GM04503 (cell line): ENCODE data around the gene AFAP1L2.

Experiments
- DNase-seq: peaks from one replicate; pipeline ENCODE4 v3.0.0-alpha.2; 2012; ENCODE audit warnings: low read depth

Gene AFAP1L2, protein sequence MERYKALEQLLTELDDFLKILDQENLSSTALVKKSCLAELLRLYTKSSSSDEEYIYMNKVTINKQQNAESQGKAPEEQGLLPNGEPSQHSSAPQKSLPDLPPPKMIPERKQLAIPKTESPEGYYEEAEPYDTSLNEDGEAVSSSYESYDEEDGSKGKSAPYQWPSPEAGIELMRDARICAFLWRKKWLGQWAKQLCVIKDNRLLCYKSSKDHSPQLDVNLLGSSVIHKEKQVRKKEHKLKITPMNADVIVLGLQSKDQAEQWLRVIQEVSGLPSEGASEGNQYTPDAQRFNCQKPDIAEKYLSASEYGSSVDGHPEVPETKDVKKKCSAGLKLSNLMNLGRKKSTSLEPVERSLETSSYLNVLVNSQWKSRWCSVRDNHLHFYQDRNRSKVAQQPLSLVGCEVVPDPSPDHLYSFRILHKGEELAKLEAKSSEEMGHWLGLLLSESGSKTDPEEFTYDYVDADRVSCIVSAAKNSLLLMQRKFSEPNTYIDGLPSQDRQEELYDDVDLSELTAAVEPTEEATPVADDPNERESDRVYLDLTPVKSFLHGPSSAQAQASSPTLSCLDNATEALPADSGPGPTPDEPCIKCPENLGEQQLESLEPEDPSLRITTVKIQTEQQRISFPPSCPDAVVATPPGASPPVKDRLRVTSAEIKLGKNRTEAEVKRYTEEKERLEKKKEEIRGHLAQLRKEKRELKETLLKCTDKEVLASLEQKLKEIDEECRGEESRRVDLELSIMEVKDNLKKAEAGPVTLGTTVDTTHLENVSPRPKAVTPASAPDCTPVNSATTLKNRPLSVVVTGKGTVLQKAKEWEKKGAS

DNA sequence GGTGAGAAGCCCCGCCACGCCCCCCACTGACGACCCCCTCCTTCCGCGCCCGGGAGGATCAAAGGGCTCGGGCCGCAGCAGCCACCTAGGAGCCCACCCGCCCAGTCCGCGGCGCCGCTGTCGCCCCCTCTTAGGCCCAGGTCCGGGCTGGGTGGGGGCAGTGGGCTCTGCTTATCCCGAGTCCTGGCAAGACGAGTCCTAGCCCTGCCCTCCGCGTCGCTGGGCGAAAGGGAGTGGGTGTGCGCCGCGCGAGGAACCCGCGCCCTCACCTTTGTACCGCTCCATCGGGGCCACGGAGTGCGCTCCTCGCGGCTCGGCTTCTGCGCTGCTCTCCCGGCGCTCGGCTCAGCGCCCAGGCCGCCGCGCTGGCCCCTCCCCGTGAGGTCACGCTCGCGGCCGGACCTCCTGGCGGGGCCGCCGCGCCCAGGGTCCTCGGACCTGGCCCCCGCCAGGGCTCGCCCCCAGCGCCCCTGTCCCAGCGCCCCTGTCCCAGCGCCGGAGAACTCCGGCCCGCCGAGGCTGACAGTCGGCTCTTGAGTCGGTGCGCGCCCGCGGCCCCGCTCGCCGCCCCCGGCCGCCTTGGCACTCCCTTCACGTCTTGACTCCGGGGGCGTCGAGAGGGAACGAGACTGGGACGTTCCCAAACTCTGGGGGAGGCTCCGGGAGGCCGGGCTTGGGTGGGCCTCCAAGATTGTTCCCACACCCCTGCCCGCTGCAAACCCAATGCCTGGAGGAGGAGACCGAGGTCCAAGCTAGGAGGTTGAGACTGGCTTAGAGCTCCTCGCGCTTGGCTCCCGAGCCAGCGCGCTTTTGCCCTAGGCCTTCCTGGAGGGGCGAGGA is at the start of gene AFAP1L2:
TSS of gene AFAP1L2 (minus strand) at position 332 of the 840 bp plus-strand sequence. CDS start at position 285, 47 bp downstream.
- DNase-seq: no peak

DNA sequence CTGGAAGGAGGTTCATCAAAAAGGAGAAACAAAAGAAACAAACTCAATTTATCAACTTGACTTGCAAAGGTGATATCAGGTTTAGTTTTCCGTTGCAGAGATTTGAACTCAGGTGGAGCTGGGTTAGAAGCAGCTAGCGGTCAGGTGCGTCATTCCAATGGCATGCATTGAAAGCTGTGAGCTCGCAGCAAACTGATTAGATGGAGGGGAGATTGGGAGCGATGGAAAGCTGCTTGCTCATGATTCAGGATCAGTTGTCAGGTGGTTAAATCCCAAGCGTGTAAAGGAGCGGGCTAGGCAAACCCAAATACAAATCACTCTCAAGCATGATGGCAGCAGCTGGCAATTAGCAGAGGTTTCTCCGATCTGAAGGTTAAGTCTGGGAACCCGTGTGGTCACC is 49.3 kb upstream of the AFAP1L2 start:
- DNase-seq: no peak

DNA sequence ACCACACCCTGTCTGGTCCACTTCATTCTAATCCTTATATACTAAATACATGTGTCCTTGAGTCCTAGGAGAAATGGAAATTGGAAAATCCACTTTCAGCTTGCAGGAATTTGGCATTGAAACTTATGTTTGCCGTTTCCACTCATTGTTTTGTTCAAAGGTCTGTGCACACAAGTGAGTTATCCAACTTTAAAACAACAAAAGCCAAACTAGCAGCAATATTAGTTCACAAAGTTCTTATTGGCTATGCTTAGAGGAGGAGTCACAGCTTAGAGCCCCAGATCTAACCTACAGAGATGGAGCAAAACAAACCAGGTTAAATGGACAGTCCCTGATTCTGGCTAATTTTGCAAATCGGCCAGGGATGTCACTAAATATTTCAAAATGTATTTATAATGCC is 44.6 kb upstream of the AFAP1L2 start:
- DNase-seq: no peak

DNA sequence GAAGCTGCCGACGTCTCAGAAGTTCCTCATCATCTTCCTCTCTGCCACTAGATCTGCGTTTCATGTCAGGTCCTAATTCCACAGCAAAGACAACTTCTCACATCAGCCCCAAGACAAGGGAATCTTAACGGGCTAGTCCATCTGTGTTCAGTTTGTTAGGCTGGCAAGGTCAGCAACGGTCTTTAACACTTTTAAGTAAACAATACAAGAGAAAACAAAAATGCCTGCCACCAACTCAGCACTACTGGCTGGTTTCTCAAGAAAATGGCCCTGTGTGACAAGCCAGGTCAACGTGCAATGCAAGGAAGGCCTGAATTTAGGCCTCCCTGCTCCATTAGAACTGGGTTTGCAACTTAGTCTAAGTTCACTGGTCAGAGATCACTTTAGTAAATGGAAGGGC is 41.0 kb upstream of the AFAP1L2 start:
- DNase-seq: no peak

DNA sequence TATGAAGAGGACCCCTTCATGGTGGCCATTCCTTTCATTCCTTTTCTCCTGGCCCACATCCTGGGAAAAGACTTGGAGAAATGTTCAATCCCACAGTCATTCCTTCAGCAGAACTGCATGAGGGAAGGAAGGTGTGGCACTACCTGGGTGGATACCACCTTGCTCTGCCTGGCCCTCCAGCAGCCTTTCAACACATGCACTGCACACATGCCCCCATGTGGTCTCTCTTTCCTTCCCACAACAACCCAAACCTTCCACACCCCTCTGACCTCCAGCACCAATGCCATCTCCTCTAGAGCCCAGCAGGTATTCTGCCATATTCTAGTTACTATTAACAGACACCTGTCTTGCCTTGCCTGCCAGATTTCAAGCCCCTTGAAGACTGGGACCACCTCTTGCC is 40.5 kb upstream of the AFAP1L2 start:
- no peak for DNase-seq

DNA sequence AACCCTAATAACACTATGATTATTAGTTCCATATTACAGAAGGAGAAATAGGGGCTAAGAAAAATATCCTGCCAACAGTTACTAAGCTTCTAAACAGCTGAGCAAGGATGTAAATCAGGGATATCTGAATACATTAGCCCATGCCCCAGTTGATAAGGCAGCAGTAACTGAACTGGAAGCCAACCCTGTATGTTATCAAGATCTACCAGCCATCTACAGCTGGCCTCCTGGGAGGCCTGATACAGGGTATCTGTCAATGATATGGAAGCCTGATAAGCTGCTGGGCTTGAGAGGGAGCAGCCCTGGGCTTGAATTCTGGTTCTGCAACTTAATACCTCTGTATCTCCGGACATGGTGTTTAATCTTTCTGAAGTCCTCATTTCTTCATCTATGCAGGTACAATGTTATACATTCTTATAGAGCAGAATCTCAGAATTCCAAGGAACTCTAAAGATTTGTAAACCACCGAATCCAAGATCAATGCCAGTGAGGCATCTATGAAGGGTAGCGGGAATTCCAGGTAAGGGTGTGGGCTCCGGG is 37.9 kb upstream of the AFAP1L2 start:
- no peak for DNase-seq

DNA sequence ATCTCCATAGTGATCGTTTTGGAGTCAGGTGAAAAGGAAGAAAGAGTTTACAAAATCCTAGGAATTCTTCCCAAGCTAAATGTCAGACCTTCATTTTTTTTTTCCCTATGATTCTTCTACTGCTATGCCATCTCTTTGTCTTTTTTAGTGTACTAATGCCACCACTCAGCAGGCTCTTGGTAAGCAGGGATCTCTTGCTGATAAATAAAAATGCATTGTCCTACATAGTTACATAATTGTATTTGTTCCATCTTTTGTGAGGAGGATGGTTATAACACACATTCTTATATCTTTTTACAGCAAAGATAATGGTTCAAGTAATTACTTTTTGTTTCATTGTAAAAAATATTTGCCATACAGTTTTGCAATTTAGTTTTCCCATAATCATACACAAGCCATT is 36.8 kb upstream of the AFAP1L2 start:
- DNase-seq: no peak

DNA sequence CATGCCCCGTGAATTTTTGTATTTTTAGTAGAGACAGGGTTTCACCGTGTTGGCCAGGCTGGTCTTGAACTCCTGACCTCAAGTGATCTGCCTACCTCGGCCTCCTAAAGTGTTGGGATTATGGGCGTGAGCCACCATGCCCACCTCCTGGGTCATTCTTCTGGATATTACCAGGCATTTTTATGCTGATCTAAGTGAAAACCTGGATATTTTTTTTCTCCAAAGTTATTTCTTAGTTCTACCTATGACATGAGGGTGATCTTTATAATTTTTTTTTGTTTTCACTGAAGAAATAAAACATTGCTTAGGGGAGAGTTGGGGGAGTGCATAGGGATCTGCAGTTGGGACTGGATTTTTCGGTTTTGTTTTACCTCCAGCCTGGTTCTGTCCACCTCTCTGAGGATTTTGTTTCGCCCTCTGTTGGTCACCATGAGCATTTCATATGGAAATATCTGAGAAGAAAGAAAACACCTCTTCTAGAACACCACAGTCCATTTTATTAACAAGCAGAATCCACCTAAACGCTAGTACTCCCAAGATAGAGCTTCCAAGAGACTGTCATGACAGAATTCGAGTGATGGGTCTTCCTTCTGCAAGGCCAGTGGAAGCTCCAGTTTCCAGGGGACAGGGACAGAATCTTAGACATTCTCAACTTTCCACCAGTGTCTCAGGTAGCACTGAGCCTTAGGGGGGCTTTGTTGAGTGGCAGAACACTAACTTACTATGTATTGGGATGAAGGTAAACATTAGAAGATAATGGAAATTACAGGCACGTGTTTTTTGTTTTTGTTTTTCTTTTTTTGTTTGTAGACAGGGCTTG is 33.4 kb upstream of the AFAP1L2 start:
- DNase-seq: no peak

DNA sequence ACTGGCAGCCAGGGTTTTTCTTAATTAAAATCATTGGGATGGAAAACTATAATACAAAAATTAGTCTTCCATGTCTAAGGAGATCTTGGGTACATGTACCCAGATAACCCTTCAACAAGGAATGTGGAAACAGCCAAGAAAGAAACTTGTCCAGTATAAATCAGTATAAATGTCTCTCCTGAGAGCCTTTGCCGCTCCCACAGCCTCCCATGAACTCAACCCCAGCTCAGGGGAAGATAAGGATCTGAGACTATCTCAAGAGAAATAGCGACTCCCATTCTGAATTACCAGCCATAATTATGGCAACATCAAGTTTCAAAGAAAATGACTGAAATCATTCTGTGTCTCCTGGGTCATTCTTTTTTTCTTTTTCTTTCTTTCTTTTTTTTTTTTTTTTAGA is 32.6 kb upstream of the AFAP1L2 start:
- DNase-seq: no peak

DNA sequence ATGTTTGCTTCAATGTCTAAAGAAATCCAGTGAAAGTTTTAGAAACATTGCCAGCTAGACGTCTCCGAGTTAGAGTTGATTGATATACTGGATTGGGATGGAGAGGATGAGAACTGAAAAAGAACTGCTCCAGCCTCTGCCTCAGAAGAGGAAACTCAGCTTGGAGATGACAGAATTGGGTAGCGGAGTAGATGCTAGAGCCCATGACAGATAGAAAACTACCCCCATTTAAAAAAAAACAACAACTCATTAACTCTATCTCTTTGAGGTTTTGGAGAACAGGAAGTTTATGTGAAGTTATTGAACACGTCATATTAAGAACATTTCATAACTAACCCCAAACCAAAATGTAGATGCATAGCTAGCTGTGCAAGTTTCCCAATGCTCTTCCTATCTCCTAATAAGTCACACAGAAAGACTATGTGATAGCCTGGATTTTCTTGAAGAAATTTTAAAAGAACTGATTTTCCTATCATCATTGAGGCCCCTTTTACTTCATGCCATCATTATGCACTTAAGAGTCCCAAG is 28.3 kb upstream of the AFAP1L2 start:
- DNase-seq: no peak

DNA sequence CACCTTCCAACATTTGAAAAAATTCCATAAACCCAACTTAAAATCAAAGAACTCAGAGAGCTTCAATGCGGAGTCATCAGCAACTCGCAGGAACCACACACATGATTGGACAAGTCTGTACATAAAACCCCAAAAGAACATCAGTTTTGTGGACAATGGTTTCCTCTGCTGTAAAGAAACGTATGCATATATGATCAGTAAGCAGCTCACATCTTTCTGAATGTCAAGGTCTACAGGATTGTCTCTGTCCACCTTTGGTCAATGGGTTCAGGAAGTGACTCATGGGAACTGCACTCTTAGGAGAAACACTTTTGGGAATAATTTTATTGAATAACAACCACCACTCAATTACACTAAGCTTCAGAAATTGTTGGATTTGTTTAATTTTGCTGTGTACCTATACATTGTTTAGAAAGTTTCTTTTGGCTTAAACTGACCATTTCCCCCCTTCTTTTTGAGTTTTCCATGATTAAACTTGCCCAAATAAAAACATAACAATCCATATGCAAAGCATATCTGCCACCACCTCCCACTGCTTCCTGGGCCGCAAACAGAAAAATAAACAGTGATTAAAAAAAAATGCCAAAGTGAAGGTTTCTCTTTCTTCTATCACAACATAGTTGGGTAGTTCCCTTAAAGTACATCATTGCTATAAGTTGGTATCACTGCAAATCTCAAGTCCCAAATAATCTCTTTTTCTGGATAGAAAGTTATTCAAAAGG is 27.3 kb upstream of the AFAP1L2 start:
- no peak for DNase-seq

DNA sequence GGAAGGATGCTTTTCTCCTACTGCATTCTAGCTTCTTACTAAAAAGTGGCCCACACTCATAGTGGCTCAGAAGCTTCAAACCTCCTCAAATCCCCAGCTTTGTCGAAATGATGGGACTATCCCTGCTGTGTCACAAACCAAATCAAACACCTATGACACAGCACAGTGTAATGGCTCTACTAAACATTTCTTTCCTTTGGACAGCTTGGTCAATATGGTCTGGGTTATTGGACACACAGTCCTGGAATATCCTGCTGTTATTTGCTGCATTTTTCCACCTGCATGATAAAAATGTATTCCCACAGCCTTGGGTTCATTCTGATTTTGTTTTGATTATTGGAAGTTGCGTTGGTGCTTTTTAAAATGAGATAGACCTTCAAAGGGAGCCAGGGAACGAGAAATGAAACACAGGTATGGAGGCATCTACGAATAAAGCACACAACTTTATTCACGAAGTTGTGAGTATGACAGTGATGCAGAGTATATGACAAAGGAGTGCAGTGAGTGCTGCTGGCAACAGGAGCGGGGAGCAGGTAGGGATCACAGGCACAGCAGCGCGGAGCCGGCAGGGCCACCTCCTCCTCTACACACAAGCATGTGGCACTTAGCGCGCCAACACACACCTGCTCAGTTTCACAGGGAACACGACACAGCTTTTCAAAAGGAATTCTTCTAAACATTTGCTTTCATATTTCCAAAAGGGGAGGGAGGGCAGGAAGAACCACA is 26.5 kb upstream of the AFAP1L2 start:
- DNase-seq: no peak

DNA sequence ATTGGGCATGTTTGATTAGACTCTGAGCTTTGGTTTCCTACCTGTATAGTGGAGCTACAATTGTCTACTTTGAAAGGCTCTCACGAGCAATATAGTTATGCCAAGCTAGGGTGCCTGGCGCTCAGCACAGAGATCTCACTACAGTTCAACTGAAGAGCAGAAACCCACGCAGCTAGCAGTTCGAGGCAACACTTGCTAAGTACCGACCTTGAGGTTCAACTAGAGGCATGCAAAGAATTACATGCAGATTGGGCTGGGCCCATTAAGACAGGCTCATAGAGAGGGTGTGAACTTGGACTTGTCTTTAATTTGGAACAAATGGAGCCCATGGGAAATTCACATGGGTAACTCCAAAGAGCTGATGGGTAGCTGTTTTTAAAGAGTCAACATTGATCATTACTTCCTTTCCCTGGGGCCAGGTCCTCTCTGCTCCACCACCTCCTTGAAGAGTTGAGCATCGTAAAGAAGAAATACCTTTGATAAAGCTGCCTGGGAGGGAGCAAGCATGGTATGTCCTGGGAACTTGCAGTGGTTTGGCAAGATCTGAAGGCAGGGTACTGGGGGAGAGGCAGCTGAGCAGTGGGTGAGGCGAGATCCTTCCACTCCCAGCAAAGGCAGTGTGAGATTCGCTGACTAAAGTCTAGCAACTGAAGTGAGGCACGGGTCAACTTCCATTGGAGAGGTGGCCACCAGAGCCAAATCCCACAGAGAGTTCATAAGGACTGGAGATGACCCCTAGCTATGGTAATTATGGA is 25.5 kb upstream of the AFAP1L2 start:
- no peak for DNase-seq

DNA sequence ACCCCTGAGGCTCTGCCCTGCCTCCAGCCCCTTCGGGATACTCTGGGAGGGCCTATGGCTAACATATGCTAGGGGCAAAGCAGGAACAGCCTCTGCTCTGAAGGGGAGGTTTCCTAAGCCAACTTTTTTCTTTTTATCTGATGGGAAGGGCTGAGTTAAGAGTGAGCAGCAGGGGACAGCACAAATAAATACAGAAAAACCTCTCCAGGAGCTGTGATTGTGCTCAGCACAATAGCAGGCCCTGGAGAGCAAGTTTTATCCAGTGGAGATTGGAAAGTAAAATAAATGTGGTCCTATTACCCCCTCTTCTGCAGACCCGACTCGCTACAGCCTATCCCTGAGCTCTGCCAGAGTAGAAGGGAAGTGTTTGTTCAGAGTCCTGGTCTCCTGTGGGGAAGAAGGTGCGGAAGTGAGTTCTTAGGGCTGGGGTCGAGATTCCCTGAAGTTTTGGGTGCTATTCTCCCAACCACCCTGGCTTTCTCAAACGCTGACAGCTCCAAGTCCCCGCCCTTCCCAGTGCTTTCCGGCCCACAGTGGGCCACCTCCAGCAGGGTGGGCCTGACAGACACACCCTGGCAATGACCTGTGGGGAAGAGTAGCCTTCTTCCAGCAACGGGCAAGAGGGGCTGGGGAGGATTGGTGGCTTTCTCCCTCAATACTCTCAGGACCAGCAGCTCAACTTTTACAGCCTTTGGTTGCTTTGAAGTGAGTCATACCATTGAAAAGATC is 23.0 kb upstream of the AFAP1L2 start:
- no peak for DNase-seq

DNA sequence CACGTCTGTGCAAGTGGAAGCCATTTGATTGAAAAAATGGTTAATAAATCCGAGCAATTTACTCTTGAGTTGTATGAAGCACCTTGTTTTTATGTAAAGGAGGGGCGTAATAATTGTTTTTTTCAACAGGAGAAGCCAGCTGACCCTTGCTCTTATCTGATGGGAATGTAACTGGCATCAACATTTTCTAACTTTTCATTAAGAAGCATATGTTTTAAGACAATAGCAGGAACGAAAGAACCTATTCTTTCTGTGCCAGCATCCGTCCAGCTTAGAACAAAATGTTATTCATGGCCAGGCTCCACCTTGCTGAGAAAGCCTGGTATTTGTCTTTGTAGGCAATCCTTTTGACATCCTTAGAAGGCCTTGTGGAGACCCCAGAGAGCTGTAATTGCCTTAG is 22.2 kb upstream of the AFAP1L2 start:
- no peak for DNase-seq

DNA sequence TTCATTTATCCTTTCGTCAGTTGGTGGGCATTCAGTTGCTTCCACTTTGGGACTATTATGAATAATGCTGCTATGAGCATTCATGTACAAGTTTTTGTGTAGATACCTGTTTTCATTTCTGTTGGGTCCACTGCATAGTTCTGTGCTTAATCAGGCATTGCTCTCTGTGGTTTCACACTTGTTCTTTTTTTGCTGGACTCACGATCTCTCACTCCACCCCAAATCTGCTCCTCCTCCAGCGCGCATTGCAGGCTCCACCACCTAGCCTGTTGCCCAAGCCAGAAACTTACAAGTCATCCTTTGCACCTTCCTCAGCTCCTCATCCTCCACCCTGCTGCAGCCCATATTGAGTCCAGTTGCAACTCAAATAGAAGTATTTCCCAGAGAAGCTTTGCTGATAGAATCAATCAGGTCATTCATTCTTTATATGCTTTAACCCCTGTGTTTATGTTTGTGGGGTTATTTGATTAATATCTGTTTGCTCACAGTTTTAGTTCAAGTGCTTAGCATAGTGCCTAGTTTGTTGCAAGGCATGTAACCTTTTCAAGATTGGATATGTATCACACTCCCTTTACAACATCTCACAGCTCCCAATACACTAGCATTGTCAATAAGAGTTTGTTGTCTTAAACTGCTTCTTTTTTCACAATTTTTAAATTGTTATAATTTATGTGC is 16.6 kb upstream of the AFAP1L2 start:
- DNase-seq: no peak

DNA sequence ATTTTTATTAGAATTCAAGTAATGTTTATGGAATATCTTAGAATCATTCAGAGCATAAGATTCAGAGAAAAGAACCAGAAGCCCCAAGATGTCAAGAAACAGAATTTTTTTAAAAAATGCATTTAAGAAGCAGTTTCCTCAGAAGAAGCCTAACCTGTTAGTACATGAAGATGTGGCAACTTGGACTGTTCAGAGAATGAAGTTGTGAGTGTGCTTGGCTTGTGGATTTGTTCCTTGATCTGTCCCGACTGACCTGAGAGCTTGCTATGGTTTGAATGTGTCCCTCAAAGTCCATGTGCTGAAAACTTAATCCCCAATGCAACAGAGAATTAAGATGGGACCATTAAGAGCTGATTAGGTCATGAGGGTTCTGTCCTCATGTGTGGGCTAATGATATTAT is 13.8 kb upstream of the AFAP1L2 start:
- no peak for DNase-seq
